HG03460 (cell line): ENCODE results near the gene KLHL26.
"Not testable (repeated sequence)": the region's sequence is repeated elsewhere in the genome, so short reads cannot be mapped to it uniquely, and the experiment has no call there.

Experiments used
- ATAC-seq: cut with Tn5 transposase; IDR thresholded peaks from one replicate; pipeline ENCODE4 v1.9.1; 2021; ENCODE audit not compliant: unreplicated experiment

Gene KLHL26

GRCh38 chr19:18662972-18663732 lies 26.3 kb downstream of the KLHL26 start:
- no peak for ATAC-seq

- no peak for ATAC-seq
Measured at GRCh38 chr19:18663940-18664530, 27.2 kb downstream of the KLHL26 start.

- no peak for ATAC-seq
Measured at GRCh38 chr19:18665771-18666202, 29.0 kb downstream of the KLHL26 start.

DNA sequence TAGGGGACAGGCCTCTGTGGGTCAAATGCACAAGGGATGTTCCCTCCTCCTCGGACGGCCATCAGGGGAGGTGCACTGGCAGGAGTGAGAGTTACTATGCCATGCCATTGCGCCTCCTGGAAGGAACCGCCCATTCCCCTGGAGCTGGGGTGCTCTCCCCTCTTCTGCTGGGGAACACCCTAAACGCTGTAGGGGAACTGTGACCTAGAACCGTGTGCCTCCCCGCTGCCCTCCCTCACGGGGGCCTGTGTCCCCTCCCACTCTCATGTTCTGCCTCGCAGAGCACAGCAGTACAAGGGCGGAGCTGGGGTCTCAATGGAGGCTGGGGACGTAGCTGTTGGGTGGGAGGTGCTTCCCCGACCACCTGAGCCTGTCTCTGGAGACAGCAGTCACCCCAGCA lies 29.5 kb downstream of the KLHL26 start:
- ATAC-seq: no peak

- ATAC-seq: no peak
Measured at GRCh38 chr19:18666784-18667183, 30.0 kb downstream of the KLHL26 start.

GRCh38 chr19:18667531-18668251 lies 30.9 kb downstream of the KLHL26 start:
- ATAC-seq: no peak

GRCh38 chr19:18668252-18668631 lies 31.4 kb downstream of the KLHL26 start:
- ATAC-seq: no peak

- ATAC-seq: no peak
Measured at GRCh38 chr19:18668744-18669523, 32.1 kb downstream of the KLHL26 start.

DNA sequence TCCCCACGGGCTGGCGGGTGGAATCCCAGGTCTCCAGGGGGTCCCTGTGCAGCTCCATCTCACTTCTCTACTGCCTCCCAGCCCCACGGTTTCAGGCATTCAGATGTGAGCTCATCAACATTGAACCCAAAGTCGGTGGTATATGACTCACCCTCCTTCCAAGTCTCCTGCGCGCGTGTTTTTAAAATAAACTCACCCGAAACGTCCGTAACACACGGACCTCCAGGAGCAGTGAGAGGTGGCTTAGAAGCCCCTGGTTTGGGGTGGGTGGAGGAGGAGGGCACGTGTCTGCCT lies 32.6 kb downstream of the KLHL26 start:
- no peak for ATAC-seq

DNA sequence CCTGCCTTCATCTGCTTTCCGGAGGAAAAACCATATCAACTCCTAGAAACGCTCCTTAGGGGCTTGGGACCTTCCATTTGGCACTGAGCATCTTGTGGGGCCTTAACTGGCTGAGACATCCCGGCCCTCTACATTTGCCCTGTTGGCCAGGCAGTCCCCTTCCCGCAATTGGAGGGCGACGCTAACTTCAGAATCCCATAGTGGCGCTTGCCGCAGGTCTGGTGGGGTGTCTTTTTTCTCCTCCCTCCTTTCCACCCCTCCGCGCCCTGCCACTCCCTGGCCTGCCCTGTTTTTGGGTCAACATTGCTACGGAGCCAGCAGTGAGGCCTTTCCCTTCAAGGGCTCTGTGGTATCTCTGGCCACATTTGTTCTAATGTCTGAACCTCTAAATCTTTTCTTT lies 33.1 kb downstream of the KLHL26 start:
- ATAC-seq: no peak

DNA sequence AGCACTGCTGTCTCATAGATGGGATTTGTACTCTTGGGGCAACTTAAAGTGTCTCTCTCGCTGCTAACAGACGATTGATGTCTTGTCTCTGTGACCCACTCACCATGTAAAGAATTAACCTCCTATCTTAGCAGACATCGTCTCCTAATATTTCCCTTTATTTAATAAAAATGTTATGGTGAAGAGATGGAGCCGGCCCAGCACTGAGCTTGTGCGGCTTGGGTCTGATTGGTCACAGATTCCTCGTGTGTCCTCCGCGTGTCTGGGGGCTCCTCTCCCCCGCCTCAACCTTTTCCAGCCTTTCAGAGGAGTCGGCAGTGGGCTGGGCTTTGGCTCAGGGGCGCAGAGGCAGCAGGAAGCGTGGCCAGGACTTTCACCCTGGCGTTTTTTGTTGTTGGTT lies 33.5 kb downstream of the KLHL26 start:
- ATAC-seq: no peak

DNA sequence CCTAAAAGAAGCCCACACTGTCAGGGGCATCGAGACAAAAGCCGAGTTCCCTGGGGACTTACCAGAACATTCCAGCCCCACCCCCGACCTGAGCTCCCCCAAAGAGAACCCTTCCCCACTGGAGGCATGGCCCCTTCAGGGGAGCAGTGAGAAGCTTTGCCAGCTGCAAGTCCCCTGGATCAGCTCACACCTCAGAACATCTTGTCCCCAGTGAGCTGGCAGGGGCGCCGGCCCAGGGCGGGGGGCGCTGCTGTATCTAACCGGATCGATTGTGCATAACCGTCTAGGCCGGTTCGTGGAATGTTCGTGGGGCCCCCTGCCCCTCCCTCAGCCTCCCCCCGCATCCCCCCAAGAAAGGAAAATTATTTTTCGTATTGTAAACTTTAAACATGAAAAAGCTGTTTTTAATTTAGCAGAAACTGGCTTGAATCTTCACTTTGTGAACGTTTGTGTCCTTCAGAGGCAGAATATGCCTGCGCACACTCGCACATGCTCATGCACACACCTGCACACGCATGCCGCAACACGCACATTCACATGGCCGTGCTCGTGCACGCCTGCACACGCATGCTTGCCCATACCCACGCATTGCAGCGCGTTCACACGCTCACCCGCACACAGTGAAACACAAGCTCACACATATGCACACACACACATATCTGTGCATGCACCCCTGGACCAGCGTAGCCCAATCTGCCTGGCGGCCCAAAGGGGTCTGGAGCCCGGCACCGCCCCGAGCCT lies 34.6 kb downstream of the KLHL26 start:
- no peak for ATAC-seq

DNA sequence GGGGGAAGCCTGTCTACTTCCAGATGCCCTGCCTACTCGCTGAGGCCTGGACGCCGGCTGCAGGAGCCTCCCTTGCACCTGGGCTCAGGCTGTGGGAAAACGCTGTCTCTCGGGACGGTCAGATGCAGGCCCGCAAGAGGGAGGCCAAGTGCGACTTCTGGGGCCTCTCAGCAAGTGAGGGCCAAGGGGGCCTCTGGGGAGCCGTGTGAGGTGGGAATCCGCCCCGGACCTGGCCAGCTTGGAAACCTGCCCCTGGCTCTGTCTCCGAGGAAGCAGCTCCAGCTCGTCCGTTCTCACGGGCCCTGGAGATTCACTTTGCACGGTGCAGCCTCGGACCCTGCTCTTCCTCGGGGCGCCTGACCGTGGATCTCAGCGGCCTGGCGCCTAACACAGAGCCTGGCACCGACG lies 35.2 kb downstream of the KLHL26 start:
- ATAC-seq: no peak

DNA sequence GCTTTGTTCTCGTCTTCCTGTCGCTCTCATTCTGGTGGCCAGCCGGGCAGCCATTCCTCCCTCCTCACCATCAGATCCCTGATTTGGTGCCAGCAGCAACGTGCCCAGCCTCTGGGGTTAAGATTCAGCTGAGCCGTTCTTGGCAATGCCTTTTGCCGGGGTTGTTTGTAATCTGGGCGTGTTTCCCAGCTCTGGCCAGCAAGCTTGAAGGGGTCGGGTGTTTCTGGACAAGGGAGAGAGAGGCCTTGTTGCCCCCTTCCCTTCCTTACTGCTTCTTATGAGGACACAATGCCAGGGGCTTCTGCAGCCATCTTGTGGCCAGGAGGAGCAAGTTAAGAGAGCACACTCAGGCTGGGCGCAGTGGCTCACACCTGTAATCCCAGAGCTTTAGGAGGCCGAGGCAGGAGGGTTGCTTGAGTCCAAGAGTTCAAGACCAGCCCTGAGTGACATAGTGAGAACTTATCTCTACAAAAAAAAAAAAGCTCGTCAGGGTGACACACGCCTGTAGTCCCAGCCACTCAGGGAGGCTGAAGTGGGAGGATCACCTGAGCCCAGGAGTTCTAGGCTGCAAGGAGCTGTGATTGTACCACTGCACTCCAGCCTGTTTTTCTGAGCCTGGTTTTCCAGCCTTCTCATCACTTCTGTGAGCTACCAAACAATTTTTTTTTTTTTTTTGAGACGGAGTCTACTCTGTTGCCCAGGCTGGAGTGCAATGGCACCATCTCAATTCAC lies 35.9 kb downstream of the KLHL26 start:
- ATAC-seq: no peak

GRCh38 chr19:18674616-18675015 lies 37.8 kb downstream of the KLHL26 start:
- no peak for ATAC-seq

- ATAC-seq: no peak
Measured at GRCh38 chr19:18675779-18676178, 39.0 kb downstream of the KLHL26 start.

- ATAC-seq: no peak
Measured at GRCh38 chr19:18676692-18677091, 39.9 kb downstream of the KLHL26 start.

DNA sequence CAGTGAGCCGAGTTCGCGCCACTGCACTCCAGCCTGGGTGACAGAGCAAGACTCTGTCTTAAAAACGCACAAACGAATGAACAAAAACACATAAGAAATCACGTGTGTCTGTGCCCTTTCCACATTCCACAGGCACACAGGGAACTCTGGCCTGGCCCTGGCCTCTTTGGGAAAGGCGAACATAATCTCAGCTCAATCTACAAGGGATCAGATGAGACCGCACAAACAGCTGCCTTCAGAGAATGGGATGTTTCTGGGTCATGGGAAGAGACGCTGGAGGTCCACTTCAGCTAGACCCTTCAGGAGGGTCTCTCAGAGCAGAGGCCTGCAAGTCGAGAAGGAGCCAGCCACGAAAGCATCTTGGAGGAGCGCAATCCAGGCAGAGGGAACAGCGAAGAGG lies 40.3 kb downstream of the KLHL26 start:
- ATAC-seq: no peak

DNA sequence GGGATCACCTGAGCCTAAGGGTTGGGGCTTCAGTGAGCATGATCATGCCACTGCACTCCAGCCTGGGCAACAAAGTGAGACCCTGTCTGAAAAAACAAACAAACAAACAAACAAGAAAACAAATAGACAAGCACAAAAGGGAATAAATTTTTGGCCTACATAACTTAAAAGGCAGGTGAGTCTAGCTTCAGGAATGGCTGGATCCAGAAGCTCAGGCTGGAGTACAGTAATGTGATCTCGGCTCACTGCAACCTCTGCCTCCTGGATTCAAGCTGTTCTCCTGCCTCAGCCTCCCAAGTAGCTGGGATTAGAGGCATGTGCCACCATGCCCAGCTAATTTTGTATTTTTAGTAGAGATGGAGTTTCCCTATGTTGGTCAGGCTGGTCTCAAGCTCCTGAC lies 43.3 kb downstream of the KLHL26 start:
- ATAC-seq: not testable (repeated sequence)

- ATAC-seq: no peak
Measured at GRCh38 chr19:18682807-18683108, 45.9 kb downstream of the KLHL26 start.
